GM18868 (cell line): ENCODE data around the gene NMD3.

ENCODE experiments used
- ATAC-seq: cut with Tn5 transposase; IDR thresholded peaks from one replicate; pipeline ENCODE4 v1.9.1; 2021; ENCODE audit warnings: mild to moderate bottlenecking, moderate library complexity; ENCODE audit not compliant: unreplicated experiment

Gene NMD3

DNA sequence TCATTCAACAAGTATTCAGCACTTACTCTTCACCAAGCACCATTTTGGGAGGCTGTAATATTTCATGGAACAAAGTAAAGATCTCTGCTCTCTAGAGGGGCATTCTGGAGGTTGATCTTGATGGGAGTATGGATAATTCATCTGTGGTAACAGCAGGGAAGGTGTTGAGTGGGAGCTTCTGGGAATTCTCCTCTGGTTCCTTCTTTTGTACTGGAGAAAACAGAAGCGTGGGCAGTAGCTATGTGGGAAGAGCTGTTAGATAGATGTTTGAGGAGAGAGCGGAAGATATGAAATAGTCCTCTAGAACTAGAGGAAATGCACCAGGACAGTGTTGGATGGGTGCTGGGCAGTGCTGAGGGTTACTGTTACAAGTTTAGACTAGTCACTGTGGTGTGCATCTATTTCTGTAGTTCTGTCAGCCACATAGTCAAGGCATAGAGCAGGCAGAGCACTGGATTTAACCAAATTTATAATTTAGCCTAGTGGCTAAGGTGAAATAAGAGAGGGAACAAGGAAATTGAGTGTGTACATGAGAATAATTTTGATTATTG is 9.6 kb downstream of the NMD3 start:
- no peak for ATAC-seq

DNA sequence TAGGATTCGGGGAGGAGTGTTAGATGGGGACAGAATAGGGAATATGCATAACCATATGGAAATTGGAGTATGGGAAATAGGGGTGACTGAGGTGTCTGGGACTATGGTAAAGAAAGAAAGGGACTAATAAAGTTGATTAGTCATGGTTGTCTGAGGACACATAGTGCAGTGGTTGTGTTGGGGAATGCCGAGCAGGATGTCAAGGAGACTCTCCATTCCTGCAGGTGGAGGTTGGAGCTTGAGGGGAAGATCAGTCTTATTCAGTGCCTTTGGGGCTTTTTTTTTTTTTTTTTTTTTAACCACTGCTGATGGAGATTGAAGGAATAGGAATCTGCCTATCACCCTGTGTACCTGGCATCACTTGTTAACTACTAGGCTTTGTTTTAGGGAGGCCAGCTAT is 10.8 kb downstream of the NMD3 start:
- ATAC-seq: no peak

DNA sequence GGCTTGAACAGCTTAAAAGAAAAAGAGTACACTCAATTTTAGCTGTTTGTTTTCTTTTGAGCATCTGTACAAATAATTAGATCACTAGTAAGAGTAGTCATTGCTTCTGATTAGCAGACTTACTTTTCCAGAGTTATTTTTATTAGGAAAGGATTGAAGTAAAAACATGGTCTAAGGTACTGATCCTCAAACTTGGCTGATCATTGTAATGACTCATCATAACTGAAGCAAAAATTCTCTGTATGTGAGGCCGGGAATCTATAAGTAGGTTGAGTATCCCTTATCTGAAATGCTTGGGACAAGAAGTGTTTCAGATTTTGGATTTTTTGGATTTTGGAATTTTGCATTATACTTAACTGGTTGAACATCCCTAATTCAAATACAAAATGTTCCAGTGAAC is 12.4 kb downstream of the NMD3 start:
- no peak for ATAC-seq

DNA sequence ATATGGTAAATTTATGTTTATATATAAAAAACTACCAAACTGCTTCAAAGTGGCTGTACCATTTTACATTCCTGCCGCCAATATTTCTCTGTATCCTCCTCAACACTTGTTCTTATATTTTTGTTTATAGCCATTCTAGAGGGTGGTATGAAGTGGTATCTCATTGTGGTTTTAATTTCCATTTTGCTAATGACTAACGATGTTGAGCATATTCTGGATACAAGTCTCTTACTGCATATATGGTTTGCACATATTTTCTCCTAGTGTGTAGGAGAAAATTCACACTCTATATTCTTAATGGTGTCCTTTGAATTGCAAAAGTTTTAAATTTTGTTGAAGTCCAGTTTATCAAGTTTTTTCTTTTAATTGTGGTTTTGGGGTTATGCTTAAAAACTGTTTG is 15.1 kb downstream of the NMD3 start:
- no peak for ATAC-seq

DNA sequence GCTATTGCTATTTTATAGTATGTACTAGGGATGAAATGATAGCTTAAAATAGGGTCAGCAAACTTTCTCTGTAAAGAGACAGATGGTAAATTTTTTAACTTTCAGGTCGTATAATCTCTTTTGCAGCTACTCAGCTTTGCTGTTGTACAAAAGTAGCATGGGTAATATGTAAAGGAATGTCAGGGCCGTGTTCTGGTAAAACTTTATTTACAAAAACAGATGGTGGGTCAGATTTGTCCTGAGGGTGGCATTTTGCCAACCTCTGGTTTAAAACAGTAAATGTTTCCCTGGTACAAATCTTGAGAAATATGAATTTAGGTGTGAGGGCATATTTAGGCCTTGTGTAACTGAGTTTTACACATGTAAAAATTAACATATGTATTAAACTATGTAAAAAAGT is 18.6 kb downstream of the NMD3 start:
- ATAC-seq: no peak

DNA sequence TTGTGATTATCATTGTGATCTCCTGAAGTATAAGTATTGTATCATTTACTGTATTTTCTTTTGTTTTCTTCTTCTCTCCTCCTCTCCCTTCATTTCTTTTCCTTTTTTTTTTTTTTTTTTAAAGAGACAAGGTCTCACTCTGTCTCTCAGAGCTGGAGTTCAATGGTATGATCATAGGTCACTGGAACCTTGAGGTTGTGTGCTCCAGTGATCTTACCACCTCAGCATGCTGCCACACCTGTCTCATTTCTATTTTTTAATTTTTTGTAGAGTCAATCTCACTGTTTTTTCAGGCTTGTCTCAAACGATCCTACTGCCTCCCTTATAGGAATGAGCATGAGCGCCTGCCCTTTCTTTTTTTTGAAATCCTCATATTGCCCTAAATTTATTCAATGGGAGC is 23.4 kb downstream of the NMD3 start:
- no peak for ATAC-seq

DNA sequence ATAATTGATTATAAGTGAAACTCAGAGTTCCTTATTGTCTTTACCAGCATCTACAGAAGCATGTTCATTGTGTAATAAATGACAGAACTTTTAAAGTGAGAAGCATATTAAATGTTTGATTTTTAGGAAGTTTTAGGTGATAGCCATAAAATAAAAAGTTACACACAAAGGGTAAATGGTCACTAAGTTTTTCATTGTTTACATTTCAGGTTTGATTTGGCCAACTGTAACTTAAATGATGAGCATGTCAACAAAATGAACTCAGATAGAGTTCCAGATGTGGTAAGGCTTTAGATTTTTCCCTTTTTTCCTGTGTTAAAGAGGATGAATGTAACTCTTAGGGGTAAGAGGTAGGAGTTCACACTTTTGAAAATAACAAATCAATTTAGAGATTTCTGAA is 25.9 kb downstream of the NMD3 start:
- ATAC-seq: no peak

DNA sequence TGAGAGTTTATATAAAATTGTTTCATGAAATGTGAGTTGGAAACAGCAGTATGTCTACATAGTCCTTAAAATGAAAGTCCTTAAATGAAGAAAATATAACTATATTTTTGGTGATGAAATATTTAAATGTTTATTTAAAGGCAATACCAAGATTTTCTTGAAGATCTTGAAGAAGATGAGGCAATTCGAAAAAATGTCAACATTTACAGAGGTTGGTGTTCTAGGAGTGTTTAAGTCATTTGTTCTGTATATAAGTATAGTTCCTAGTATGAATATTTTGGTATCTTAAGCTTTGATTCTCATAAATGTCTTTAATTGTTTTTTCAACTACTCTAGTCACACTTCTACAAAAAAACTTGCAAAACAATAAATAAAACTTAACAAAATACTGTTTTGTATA is 29.0 kb downstream of the NMD3 start:
- no peak for ATAC-seq

DNA sequence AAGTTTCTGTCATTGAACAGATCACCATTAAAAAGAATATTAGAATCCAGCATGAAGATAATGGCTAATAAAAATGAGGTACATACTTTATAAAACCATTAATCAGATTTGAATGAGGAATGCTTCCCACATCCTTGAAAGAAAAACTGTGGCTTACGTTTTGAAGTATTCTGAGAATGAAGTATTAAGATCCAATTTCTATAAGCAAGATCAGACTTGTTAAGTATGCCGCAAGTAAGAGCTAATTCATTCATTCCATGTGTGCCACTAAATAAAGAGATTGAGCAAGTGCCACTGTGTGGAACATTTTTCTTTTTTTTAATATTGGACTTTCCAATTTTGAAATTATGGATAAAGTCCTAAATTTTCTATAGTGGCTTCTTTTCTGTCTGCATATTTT is 30.6 kb downstream of the NMD3 start:
- ATAC-seq: no peak

DNA sequence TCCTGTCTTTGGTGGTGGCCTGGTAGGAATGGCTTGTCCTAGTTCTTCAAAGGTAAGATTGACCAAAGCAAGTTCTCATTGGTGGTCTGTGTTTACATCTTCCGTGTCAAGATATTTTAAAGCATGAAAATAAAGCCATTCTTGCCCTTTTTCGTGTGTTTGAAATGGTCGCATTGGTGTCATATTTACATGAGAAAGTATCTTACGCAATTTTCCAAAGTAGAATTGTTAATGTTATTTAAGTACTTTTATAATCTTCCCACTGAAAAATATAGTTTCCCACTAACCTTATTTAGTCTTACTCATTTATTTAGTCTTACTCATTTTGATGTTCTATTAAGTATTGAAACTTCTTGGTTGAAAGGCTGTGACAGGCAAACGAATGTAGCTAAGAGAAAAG is 31.0 kb downstream of the NMD3 start:
- ATAC-seq: no peak

DNA sequence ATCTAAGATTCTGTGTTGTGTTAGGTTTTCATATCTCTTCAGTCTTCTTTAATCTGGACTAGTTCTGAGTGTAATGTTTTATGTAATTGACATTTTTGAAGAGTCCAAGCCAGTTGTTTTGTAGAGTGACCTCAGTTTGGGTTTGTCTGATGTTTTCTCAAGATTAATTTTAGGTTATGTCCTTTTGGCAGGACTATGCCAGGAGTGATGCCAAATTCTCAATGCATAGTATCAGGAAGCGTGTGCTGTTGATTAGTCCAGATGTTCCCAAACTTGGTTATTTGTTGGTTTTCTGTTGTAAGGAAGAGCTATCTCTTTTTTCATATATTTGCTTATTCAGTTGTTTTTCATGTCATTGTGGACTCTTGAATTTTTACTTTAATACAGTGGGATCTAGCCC is 32.6 kb downstream of the NMD3 start:
- no peak for ATAC-seq

DNA sequence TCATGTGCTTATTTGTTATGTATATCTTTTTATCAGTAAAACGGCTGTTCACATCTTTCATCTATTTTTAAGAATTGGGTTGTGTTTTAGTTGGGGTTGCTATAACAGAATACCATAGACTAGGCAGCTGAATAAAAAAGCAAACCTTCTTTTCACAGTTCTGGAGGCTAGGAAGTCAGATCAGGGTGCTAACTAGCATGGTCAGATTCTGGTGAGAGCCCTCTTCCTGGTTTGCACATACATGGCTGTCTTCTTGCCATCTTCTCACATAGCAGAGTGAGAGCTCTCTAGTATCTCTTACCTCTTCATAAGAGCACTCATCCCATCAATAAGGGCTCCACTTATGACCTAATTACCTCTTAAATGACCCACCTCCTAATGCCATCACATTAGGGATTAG is 33.8 kb downstream of the NMD3 start:
- no peak for ATAC-seq

DNA sequence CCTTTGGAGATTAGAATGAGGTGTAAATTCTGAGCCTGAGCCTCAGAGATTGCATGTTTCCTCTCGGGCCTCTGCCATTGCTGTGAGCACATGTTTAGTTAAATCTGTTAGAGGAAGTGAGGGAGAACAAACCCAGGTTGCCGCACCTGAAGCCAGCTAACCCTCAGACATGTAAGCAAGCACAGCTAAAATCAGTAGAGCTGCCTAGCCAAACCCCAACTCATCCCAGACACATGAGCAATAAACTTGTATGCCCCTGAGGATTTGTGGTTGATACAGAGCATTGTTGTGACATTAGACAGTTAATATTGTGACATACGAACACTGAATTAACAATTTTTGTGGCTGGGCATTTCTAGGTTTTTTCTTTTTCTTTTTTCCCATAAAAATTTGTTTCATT is 41.9 kb downstream of the NMD3 start:
- no peak for ATAC-seq

DNA sequence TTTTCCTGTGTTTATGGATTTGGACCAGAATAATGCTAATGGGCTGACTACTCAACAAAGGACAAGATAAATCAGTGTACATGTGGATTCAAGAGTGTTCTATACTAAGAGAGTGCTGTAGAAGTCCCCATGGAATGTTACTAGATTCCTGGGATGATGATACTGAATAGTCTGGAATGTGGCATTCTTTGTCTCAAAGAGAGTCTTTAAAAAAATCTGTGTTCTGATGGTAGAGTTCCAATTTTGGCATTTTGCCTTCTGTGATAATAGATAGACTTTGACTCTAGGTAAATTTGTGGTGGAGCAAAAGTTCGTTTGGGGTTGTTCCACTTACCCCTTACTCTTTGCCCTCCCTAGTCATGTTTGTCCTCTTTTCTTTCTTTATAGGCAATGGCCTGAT is 43.7 kb downstream of the NMD3 start:
- ATAC-seq: no peak

DNA sequence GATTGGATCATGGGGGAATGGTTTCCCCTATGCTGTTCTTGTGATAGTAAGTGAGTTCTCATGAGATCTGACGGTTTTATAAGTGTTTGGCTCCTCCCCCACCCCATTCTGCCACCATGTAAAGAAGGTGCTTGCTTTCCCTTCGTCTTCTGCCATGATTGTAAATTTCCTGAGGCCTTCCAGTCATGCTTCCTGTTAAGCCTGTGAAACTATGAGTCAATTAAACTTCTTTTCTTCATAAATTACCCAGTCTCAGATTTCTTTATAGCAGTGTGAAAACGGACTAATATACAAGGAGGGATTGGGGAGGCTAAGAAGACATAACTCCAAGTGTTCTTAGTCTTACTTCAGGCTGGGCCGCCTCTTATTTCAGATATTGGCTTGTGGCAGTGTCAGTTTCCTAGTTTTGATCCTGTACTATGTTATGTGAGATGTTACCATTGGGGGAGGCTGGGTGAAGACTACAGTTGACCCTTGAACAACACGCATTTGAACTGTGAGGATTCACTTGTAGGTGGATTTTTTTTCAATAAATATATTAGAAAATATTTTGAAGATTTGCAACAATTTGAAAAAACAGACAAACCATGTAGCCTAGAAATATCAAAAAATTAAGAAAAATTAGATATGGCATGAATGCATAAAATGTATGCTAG is 44.9 kb downstream of the NMD3 start:
- ATAC-seq: no peak

DNA sequence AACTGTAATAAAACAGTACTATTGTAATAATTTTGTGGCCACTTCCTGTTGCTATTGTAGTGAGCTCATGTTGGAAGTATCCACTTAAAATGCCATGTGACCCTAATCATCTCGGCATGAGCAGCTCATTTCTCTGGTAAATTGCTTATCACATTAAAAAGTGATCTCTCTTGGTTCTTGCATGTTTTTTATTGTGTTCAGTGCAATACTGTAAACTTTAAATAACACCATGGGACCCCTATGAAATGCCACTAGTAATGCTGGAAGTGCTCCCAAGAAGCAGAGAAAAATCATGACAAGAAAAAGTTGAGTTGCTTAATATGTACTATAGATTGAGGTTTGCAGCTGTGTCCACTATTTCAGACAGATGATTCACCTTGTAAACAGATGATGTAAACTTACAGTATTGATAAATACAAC is 45.6 kb downstream of the NMD3 start:
- no peak for ATAC-seq

DNA sequence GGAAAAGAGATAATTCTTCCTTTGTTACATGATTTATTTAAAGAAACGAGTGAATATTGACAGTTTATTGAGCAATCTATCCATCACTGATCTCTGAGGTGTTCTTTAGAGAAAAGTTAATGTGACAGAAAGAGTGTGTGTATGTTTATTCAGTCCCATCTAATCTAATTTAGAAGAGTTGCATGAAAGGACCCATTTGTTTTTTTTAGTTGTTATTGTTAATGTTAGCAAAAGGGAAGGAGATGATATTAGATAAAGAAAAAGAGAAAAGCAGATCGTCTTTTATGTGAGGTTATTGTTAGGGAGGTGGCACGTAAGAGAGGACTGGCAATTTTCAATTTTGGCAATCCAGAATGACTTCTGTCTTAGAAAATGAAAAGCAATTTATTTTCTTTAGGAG is 46.5 kb downstream of the NMD3 start:
- ATAC-seq: no peak

DNA sequence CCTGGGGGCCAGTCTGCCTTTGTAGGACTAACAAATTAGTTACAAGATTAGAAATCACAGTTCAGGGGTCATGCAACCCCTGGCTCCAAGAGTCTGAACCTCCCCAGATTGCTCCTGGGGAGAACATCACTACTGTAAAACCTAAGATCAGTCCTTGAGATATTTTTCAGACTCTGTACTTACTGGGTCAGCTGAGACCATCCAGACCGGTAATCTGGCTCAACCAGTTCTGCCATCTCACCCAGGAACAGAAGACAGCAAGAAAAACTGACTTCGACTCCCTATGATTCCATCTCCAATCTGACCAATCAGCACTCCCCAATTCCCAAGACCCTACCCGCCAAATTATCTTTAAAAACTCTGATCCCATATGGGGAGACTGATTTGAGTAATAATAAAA is 47.5 kb downstream of the NMD3 start:
- ATAC-seq: no peak

DNA sequence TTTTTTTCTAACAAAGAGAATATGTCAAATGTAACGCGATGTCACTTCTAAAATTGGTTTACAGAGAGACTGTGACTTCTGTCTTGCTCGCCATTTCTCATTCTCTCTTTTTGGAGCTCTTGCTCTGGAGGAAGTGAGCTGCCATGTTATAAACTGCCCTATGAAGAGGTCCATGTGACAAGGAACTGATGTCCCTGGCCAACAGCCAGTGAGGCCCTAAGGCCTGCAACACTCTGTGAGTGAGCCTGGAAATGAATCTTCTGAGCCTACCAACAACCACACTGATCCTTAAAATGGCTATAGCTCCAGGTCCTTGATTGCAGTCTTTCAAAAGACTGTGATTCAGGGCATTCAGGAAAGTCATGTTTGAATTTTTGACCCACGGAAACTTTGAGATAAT is 49.9 kb downstream of the NMD3 start:
- ATAC-seq: no peak

DNA sequence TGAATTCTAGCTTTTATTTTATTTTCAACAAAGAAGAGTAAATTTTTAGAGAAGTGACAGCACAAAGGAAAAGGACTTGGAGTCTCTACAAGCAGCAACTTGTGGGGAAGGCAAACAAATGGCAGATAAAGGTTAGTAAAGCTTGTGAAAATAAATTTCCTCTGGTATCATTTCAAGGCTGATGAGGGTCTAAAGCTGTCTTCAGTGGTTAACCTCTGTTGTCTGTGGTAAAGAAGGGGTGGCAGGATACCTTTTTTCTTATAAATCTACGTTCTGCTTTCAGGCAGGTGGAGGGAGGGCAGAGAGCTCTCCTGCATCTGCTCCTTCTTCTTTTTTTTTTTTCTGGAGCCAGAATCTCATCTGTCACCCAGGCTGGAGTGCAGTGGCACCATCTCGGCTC is 50.5 kb downstream of the NMD3 start:
- ATAC-seq: no peak

DNA sequence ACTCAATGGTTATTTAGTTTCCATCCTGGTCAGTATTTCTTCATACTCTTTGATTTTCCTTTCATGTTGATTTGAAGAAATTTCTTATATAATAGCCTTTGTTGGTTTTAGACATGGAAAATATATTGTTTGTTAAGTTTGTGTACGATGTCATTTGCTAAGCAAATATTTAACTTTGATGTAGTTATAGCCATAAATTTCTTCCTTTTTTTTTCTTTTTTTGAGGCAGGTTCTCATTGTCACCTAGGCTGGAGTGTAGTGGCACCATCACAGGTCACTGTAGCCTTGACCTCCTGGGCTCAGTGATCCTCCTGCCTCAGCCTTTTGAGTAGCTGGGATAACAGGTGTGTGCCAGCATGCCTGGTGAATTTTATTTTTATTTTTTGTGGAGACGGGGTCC is 51.4 kb downstream of the NMD3 start:
- no peak for ATAC-seq

DNA sequence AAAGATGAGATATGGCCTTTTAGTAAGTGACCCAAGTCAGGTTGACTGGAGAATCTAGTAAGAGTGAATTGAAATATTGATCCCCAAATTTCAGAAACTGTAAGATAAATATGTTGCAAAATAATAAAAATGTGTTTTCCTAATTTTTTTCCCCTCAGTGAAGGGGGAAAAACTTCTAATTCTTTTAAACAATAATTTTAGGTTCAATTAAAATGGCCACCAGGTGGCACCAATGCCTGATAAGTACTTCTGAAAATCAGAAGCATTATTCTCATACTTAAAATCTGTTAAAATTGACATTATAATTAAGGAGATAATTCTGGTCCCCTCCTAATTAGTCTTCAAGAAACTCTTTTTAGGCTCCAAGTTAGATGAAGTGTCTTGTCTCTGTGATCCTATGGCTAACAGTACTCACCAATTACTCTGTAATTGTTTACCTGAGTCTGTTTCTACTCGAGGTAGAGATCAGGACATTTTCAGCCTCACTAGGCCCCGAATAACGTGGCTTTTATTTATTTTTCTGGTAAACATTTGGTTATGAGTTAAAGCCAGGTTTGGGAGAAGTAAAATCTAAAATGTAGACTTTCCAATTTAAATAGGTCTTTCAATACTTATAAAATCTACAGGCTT is 52.6 kb downstream of the NMD3 start:
- ATAC-seq: no peak
